GM18499 (cell line): ENCODE data around the gene GIT2.
"Not testable (repeated sequence)": the region's sequence is repeated elsewhere in the genome, so short reads cannot be mapped to it uniquely, and the experiment has no call there.

Experiments used
- ATAC-seq: cut with Tn5 transposase; IDR thresholded peaks from one replicate; pipeline ENCODE4 v1.9.1; 2021; ENCODE audit warnings: moderate number of reproducible peaks; ENCODE audit not compliant: insufficient read depth, unreplicated experiment

Gene GIT2

DNA sequence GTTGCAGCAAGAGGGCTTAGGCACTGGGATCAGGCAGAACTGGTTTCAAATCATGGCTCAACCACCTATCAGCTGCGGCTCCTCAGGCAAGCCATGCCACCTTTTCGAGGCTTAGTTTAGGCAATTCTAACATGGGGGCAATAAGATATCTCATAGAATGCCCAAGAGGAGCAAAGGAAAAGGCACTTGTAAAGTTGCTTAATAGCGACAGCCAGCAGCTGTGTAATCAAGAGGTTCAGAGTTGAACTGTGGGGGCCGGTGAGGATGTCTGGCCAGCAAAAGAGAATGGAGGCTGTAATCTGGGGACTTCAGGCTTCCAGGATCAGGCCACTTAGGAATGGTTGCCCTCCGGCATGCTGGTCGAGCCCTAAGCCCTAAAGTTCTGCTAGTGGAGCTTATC lies 99.1 kb downstream of the GIT2 start:
- no peak for ATAC-seq

DNA sequence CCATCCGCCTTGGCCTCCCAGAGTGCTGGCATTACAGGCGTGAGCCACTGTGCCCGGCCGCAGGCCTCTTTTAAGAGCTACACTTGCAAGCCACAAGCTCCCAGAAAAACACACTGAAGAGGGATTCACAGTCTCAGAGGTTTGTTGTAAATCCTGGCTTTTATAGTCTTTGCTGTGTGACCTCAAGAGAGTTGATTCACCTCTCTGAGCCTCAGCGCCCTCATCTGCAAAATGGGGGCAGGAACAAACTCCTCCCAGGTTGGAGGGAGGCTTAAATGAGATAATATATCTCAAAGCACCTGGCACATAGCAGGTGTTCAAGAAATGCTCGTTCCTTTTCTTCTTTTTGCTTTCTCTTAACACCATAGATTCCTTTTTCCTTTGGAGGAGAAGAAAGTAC lies 100.0 kb downstream of the GIT2 start:
- ATAC-seq, result no peak

DNA sequence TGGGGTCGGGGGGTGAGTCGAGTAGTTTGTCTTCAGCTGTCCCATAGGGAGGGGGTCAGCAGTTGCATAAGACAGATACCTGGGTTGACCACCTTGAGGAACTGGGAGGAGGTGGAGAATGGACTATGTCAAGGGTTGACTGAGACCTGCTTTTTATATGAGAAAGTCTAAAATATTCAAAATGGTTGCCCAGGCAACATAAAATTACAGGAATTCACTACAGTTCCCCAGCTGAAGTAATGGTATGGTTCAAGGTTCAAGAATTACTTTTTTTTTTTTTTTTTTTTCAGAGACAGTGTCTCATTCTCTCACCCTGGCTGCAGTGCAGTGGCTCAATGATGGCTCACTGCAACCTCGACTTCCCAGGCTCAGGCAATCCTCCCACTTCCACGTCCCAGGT lies 101.2 kb downstream of the GIT2 start:
- no peak for ATAC-seq

DNA sequence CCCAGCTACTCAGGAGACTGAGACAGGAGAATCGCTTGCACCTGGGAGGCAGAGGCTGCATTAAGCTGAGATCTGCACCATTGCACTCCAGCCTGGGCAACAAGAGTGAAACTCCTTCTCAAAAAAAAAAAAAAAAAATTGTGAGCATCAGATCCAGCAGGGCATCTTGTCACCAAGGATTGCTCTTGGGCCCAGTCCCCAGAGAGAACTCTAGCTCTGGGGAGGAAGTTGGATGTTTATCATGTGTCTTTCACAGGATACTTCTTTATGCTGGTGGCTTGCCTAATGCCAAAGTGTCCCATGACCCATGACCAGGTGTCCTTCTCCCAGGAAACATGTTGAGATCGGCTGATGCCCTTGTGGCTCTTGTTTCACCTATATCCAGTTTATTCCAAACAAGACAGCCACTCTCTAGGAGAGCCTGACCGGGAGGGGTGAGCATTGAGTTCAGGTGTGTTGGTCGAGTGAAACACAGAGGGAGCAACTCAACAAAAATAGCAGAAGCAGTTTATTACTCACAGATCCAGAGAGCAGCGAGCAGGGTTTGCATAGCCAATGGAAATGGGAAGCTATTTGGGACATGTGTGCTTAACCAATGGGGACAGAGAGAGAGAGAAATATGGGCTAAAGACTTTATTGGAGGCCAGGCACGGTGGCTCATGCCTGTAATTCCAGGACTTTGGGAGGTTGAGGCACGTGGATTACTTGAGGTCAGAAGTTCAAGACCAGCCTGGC lies 102.7 kb downstream of the GIT2 start:
- ATAC-seq, result no peak

DNA sequence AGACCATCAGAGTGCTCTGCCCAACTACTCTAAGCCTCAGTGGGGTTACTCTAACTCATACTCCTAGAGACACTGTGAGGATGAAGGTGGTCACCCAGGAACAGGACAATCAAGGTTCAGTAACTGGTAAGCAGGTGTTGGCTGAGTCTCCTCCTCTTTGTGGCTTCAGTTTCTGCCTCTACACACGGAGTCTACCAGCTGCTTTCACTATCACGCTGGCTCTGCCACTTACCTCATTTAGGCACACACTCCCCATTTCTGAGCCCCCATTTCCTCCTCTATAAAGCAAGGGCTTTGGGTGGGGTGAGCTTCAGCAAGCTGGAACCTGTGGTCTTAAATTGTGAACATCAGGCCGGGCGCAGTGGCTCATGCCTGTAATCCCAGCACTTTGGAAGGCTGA lies 103.4 kb downstream of the GIT2 start:
- ATAC-seq, result no peak

DNA sequence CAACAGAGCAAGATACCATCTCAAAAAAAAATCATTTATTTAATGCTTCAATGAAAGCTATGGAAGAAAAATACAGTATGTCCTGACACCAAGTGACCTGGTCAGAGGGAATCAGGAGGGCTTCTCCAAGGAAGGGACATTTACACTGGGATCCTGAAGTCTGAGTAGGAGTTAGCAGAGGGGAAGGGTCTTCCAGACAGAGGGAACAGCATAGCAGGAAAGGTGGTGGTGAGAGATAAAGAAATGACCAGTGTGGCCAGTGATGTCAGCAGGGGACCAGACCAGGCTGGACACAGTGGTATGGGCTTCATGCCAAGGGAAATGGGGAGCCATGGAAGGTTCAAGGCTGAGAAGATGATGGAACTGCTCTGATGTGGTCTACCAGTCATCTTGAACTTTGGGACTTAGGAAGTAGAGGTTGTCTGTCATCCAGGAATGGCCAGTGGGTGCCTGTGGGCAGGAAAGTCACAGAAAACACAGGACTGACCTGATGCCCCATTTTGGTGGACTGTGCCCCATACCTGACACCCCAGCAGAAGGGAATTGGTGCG lies 103.9 kb downstream of the GIT2 start:
- ATAC-seq, result no peak

DNA sequence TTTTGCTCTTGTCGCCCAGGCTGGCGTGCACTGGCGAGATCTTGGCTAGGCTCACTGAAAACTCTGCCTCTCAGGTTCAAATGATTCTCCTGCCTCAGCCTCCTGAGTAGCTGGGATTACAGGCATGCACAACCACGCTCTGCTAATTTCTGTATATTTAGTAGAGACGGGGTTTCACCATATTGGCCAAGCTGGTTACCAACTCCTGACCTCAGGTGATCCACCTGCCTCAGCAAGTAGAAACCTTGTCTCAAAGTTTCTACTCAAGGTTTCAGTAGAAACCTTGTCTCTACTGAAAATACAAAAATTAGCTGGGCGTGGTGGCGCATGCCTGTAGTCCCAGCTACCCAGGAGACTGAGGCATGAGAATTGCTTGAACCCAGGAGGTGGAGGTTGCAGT lies 104.4 kb downstream of the GIT2 start:
- not testable (repeated sequence) for ATAC-seq

DNA sequence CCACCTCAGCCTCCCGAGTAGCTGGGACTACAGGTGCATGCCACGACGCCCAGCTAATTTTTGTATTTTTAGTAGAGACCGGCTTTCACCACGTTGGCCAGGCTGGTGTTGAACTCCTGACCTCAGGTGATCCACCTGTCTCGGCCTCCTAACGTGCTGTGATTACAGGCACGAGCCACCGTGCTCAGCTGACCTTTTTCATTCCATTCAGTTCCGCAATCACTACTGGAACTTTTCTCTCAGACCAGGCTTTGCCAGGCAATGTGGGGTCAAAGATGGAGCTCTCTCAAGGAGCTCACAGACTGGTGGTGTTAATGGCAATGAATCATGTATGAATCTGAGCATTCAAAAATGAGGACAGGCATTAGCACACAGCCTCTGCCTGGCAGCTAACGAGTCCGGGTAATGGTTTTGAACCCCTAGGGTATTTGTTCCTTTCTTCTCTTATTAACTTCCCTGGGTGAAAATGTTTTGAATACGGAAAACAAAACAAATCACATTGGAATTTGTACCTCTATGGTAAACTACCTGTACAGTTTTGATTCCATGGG lies 105.5 kb downstream of the GIT2 start:
- no peak for ATAC-seq

DNA sequence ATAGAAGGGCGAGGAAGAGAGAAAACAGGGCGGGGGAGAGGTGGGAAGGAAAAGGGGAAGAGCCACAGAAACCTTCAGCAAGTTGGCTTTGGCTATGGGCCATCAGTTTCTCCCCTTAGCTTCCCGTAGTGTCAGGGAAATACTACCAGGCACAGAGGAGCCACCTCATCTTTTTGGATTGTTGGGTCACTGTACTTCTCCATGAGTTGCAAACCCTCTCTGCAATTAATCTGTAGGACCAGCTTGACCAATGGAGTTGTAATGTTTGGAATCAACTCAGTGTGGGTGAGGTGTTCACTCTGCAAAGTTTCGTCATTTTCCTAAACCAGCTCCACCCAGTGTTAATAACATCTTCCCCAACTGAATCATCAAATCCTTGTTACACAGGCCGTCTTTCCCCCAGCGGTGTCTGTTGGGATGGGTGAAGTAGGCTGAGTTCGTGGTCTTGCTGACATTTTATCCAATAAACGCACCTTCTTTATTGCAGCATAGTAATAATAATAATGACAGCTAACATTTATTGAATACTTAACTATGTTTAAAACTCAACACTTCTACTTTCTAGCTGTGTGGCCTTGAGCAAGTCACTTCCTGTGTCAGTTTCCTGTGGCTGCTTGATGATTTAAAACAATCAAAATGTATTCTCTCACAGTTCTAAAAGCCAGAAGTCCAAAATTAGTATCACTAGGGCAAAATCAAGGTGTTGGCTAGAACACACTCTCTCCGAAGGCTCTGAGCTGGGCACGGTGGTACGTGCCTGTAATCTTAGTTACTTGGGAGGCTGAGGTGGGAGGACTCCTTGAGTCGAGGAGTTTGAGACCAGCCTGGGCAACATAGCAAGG lies 107.8 kb downstream of the GIT2 start:
- ATAC-seq, result no peak

DNA sequence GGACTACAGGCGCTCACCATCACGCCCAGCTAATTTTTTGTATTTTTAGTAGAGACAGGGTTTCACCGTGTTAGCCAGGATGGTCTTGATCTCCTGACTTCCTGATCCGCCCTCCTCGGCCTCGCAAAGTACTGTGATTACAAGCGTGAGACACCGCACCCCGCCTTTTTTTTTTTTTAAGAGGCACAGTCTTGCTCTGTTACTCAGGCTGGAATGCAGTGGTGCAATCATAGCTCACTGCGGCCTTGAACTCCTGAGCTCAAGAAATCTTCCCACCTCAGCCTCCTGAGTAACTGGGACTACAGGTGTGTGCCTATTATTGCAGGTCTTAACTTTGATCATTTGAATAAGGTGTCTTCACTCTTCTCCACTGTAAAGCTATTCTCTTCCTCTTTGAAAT lies 110.6 kb downstream of the GIT2 start:
- ATAC-seq, result no peak

DNA sequence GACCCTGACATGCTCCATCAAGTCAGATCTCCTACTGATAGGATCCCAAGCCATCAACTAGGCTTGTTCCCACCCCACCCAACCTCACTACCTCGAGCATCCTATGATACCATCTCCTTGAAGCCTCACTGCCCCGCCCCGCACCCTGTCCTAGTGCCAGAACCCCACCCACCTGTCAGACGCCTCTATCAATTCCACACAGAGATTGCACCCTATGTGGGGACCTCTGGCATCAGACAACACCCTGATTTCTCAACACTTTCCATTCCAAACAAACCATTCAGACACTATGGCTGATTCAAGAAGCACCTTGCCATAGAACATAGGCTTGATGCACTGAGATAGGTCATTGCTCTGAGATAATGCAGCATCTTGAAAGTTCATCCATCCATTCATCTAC lies 112.7 kb downstream of the GIT2 start:
- no peak for ATAC-seq

DNA sequence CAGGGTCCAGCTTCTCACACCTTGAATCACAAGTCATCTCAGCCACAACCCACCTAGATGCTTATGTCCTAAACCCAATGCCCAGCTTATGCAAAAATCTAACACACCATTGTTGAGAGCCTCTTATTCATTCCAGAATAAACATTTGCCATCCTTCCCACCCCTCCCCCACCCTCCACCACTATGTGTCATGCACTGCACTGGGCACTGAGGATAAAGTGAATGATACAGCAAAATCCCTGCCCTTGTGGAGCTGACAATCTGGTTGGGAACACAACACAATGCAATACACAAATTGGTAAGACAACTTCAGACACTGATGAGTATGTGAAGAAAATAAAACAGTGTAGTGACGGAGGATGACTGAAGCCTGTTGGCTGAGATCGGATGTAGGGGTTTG lies 114.4 kb downstream of the GIT2 start:
- ATAC-seq, result no peak

DNA sequence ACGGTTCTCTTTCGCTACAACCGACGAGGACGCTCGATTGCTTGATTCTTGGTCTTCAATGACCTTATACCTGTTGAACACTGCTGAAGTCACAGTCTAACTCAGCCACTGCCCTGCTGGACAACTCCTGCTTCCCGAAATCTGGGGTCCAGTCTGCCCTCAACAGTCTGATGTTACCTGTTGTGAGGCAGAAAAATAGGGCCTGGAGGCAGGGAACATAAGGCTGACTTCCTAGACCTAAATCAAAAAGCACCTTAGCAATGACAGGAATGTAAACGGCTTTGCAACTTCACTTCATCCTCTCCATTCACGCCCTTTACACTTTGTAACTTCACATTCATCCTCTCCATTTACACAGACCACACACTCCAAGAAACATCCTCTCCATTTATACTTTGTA lies 115.2 kb downstream of the GIT2 start:
- ATAC-seq, result no peak

DNA sequence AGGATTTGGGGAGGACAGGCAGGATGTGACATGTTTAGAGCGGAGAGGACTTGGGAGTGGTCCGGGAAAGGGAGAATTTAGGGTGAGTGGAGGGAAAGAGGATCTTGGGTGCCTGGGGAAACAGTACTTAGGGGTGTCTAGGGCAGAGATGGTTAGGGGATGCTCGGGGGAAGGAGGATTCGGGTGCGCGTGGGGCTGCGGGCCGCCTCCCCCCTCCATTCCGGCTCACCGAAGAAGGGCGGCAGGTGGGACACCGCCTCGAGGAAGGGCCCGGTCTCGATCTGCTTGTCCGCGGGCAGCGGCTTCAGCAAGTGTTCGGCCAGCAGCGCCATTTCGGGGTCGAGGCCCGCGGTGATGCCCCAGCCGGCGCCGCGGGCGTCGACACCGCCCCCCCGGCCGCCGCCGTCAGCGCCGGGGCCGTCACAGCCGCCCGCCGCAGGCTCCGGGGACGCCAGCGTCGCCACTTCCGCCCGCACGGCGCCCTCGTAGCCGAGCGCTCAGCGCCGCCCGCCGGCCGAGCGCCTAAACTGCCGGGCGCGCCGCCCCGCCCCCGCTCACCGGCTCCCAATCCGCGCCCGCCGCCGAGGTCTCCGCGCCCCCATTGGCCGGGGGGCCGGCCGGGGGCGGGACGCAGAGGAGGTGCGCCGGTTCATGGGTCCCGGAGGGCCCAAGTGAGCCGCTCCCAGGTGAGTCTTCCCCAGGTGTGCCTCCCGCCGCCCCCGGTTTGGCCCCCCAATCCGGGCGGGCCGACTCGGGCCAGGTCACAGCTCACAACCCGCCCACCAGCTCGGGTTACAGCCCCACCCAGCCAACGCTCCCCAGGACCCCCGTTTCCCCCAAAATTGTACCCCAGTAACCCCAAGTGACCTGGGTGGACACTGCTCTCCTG lies 115.9 kb downstream of the GIT2 start, which contains the start of gene GLTP:
Gene GLTP, minus strand, starts transcription at position 499 of the 889 bp plus-strand sequence. Its CDS starts 167 bp downstream, at position 332.
- peak; percentile 51 for ATAC-seq
